ENCODE data around the gene SCYGR1.

The SCYGR1 gene

DNA sequence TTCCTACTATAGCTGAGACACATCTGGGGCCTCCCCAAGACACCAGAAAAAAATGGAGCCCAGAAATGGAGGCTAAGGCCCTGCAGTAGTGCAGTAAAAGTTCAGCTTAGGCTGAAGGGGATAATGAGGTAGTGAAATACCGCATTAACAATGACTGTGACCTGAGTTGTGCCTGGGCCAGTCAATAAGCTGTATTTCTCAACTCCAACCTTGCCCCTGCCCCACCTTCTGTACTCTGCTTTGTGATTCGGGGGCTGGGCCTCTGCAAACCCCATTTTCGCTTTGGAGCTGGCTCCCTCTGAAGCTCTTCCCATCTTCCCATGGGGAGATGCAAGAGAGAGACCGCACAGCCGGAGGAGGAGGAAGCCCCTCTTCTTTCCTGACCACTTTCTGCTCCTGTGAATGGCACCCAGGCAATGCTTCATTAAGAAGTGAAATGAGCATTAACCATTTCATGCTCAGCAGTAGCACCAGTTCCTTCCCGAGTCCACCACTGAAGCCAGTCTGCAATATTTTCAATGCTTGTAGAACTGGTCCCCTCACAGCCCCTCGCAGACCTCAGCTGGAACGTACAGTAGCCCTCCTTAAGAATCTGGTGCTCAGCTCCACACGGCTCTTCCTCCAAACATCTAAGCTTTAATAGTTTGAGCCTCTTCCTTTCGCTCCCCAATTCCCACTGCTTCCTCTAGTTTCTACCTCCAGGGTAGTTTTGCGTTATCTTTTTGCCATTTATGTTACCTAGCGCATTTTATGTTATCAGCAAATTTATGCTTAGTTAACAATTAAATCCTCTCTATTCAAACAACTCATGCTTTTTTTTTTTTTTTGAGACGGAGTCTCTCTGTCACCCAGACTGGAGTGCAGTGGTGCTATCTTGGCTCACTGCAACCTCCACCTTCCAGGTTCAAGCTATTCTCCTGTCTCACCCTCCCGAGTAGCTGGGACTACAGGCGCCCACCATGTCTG lies 32.6 kb upstream of the SCYGR1 start:
- no peak for DNase-seq (ENCODE audit: low read depth, low spot score)
- POLR2A ChIA-PET = no interaction called here
- H3K4me3 ChIP-seq (ENCODE audit: low read depth, low read length) = no peak overlapping the region
- CTCF ChIA-PET = interaction anchor here (1.9 kb wide), 1 partner anchor 14 kb away, joined by 4 read pairs; no protein-coding TSS in a partner anchor
- no peak for TF ChIP-seq CTCF (IDR thresholded peaks at IDR 0.05; ENCODE audit: insufficient read depth, low read length, missing control alignments)

DNA sequence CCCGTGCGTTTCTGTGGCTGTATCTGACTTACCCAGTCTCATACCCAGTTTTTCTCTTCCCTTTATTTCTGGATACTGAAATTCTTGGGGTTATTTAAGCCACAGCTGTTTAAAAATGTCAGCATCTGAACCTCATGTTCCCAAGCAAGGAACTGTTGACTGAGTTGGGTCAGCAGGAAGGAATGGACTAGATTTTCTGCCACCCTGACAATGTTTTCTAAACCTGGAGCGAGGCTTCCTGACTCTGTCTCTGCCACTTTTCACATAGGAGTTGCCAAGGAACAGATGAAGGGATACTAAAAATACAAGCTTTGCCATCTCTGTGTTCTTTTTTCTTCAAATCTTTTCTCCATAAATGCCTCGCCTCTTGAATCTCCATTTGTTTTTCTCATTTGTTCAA lies 29.0 kb upstream of the SCYGR1 start:
- POLR2A ChIA-PET = no interaction called here
- no peak for TF ChIP-seq CTCF (IDR thresholded peaks at IDR 0.05; ENCODE audit: insufficient read depth, low read length, missing control alignments)
- CTCF ChIA-PET = no interaction called here
- no peak overlapping the region for H3K4me3 ChIP-seq (ENCODE audit: low read depth, low read length)
- DNase-seq (ENCODE audit: low read depth, low spot score) = no peak

GRCh38 chr2:227415538-227416424 lies 28.0 kb upstream of the SCYGR1 start:
- no peak overlapping the region for H3K4me3 ChIP-seq (ENCODE audit: low read depth, low read length)
- TF ChIP-seq CTCF (IDR thresholded peaks at IDR 0.05; ENCODE audit: insufficient read depth, low read length, missing control alignments) = no peak
- POLR2A ChIA-PET = no interaction called here
- no peak for DNase-seq (ENCODE audit: low read depth, low spot score)
- CTCF ChIA-PET = interaction anchor here (1.2 to 1.9 kb wide), 2 partner anchors 9 to 19 kb away, joined by 4 to 15 read pairs; no protein-coding TSS in a partner anchor

DNA sequence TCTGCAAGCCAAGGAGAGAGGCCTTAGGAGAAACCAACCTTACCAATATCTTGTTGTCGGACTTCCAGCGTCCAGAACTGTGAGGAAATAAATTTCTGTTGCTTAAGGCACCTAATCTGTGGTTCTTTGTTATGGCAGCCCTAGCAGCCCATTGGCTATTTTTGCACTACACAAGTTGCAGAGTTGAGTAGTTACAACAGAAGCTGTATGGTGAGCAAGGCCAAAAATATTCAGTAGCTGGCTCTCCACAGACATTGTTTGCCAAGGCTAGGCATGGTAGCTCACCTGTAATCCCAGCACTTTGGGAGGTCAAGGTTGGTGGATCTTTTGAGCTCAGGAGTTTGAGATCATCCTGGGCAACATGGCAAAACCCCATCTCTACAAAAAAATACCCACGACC lies 27.1 kb upstream of the SCYGR1 start:
- ChIA-PET CTCF (interaction anchor here (1.2 to 2.3 kb wide), 3 partner anchors 8 to 351 kb away, joined by 4 to 15 read pairs (median 7); no protein-coding TSS in a partner anchor), POLR2A (no interaction called here)
- DNase-seq (ENCODE audit: low read depth, low spot score) = no peak
- no peak overlapping the region for H3K4me3 ChIP-seq (ENCODE audit: low read depth, low read length)
- no peak for TF ChIP-seq CTCF (IDR thresholded peaks at IDR 0.05; ENCODE audit: insufficient read depth, low read length, missing control alignments)

DNA sequence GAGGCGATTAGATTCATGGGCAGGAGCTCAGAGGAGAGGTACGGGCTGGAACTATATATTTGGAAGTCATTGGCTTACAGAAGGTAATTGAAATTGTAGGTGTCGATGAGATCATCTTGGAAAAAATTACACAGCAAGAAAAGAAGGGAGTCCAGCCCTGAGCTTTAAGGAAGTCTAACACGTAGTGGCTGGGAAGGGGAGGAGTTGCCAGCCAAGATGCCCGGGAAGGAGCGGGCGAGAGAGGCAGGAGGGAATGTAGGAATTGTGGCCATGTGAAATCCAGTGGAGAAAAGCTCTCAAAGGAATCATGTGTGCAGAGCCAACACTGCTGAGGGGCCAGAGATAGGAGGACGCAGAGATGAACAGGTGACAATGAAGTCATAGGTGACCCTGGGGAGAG lies 25.6 kb upstream of the SCYGR1 start:
- POLR2A ChIA-PET = interaction anchor here (0.6 kb wide), 1 partner anchor 157 kb away, joined by 3 read pairs; no protein-coding TSS in a partner anchor
- CTCF ChIA-PET = interaction anchor here (2.3 kb wide), 1 partner anchor 353 kb away, joined by 7 read pairs; no protein-coding TSS in a partner anchor
- no peak overlapping the region for H3K4me3 ChIP-seq (ENCODE audit: low read depth, low read length)
- TF ChIP-seq CTCF (IDR thresholded peaks at IDR 0.05; ENCODE audit: insufficient read depth, low read length, missing control alignments) = no peak
- DNase-seq (ENCODE audit: low read depth, low spot score) = no peak
